ENCODE measurements around the gene TMPRSS11D. TPM values are rescaled to one million over a fixed set of nuclear protein-coding genes. Genes with fewer than 3 reads are reported as not detected.

The TMPRSS11D gene
- total and polyA plus RNA-seq, 2 of the 8 experiments (the other 6 are each of a cell fraction or from before 2014, with no cell fraction given) = not detected

DNA sequence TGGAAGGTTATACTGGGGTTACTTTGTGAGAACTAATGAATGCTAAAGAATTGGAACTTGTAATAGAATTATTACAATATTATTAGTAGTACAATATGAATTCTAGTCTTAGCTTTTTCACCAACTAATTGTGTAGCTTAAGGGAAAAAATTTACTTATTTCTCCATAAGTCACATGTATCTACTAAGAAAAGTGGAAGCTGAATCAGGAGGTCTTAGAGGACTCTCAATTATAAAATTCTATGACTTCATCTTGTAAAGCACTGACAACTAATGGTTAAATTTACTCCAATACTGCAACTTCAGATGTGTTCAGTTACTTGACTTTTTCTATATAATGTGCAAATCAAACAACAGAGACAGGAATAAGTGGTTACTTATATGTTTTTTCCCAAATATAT lies 899 bp upstream of the TMPRSS11D start:
- POLR2A ChIA-PET (ENCODE audit: partially characterized antibody) = no interaction called here
- Histone ChIP-seq H3K56ac (replicated peaks; ENCODE audit: insufficient read length, low read depth, low read length) (no peak overlapping the region), H3K27me3 (replicated peaks in 1 of 4; ENCODE audit: control insufficient read depth in 3 of 4, extremely low read depth in 1 of 4, insufficient read depth in 3 of 4, low read length in 3 of 4) (no peaks in the 10 kb centered on the region), H3K79me2 (ENCODE audit: control insufficient read depth in 1 of 2, insufficient read depth in 2 of 2, low read length in 2 of 2) (no peaks in the 10 kb centered on the region), H2BK5ac (ENCODE audit: low read depth, low read length) (no peak overlapping the region), H3K79me1 (ENCODE audit: low read depth, low read length) (no peaks in the 10 kb centered on the region), H3K4me1 (replicated peaks in 1 of 4; ENCODE audit: control insufficient read depth in 3 of 4, insufficient read depth in 4 of 4, low read length in 3 of 4) (peaks cover 0 to 2% (median 0%) of the 10 kb centered on the region in 4 experiments; a peak in 2 of 7 replicates), H3K4me2 (ENCODE audit: insufficient read depth in 1 of 2, low read depth in 2 of 2, low read length in 2 of 2) (no peak overlapping the region), H2BK12ac (ENCODE audit: low read depth, low read length) (no peak overlapping the region), H3K23me2 (ENCODE audit: low read depth, low read length) (no peaks in the 10 kb centered on the region), H3K18ac (ENCODE audit: extremely low read depth, low read length) (no peak overlapping the region), H3K4me3 (ENCODE audit: extremely low read depth in 1 of 4, insufficient read depth in 2 of 4, low read depth in 3 of 4, low read length in 4 of 4) (no peak overlapping the region), H2BK120ac (replicated peaks; ENCODE audit: low read depth, low read length) (no peak overlapping the region), H3K36me3 (ENCODE audit: control insufficient read depth in 2 of 4, insufficient read depth in 4 of 4, low read length in 3 of 4) (no peaks in the 10 kb centered on the region), H3K14ac (ENCODE audit: insufficient read length) (no peak overlapping the region), H3K9me3 (ENCODE audit: insufficient read depth in 2 of 2, low read depth in 1 of 2, low read length in 1 of 2) (no peaks in the 10 kb centered on the region), H3K9ac (replicated peaks in 1 of 4; ENCODE audit: extremely low read depth in 1 of 4, low read depth in 3 of 4, low read length in 3 of 4) (no peak overlapping the region), H2BK15ac (ENCODE audit: low read length) (no peak overlapping the region), H2BK20ac (ENCODE audit: low read length) (no peak overlapping the region), H3K4ac (replicated peaks; ENCODE audit: insufficient read length, low read depth, low read length) (no peak overlapping the region), H2AK5ac (ENCODE audit: low read depth, low read length) (no peak overlapping the region), H3K23ac (ENCODE audit: insufficient read length) (no peak overlapping the region), H4K20me1 (replicated peaks in 1 of 2; ENCODE audit: control insufficient read depth in 1 of 2, insufficient read depth in 2 of 2, low read length in 2 of 2) (no peaks in the 10 kb centered on the region), H2AFZ (ENCODE audit: low read length) (no peak overlapping the region), H4K5ac (ENCODE audit: insufficient read length, low read depth, low read length) (no peak overlapping the region), H4K8ac (ENCODE audit: extremely low read depth, insufficient read depth, low read length) (no peak overlapping the region), H3K27ac (ENCODE audit: low read depth, low read length) (no peak overlapping the region), H4K91ac (replicated peaks; ENCODE audit: insufficient read length, low read length) (no peak overlapping the region)
- no peak for DNase-seq (ENCODE audit: low read depth in 1 of 2, low spot score in 2 of 2)
- TF ChIP-seq, protein P1, sequence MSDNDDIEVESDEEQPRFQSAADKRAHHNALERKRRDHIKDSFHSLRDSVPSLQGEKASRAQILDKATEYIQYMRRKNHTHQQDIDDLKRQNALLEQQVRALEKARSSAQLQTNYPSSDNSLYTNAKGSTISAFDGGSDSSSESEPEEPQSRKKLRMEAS (IDR thresholded peaks at IDR 0.05) = no peak
- TF ChIP-seq FOSL1 (IDR thresholded peaks at IDR 0.05; ENCODE audit: insufficient read depth, low read depth, low read length) (no peak), SP2 (IDR thresholded peaks at IDR 0.05; ENCODE audit: low read length) (no peak), EGR1 (IDR thresholded peaks at IDR 0.05; ENCODE audit: borderline replicate concordance, low read depth, low read length) (no peak), RXRA (IDR thresholded peaks at IDR 0.05; ENCODE audit: insufficient read depth, low read depth, low read length) (no peak), RNF2 (IDR thresholded peaks at IDR 0.05; ENCODE audit: borderline replicate concordance, low read depth, low read length, missing control alignments, poor library complexity, severe bottlenecking) (no peak), TEAD4 (IDR thresholded peaks at IDR 0.05; ENCODE audit: low read depth, low read length) (no peak), KDM4A (IDR thresholded peaks at IDR 0.05; ENCODE audit: low read depth, low read length, severe bottlenecking) (no peak), POLR2AphosphoS5 (IDR thresholded peaks at IDR 0.05; ENCODE audit: low read depth, low read length) (no peak), CREB1 (IDR thresholded peaks at IDR 0.05) (no peak), SIX5 (IDR thresholded peaks at IDR 0.05; ENCODE audit: low read depth, low read length) (no peak), KDM5A (IDR thresholded peaks at IDR 0.05; ENCODE audit: low read length) (no peak), RFX5 (IDR thresholded peaks at IDR 0.05; ENCODE audit: borderline replicate concordance, low read depth, low read length) (no peak)
- TF ChIP-seq, protein P2, sequence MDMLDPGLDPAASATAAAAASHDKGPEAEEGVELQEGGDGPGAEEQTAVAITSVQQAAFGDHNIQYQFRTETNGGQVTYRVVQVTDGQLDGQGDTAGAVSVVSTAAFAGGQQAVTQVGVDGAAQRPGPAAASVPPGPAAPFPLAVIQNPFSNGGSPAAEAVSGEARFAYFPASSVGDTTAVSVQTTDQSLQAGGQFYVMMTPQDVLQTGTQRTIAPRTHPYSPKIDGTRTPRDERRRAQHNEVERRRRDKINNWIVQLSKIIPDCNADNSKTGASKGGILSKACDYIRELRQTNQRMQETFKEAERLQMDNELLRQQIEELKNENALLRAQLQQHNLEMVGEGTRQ (IDR thresholded peaks at IDR 0.05; ENCODE audit: low read length) = no peak
- FAIRE-seq = no peak
- CTCF ChIA-PET (ENCODE audit: partially characterized antibody) = interaction anchor here (1.0 to 1.3 kb wide), 4 partner anchors 8 to 161 kb away, joined by 3 to 5 read pairs (median 4); no protein-coding TSS in a partner anchor
